Left hindlimb (tissue), 1 donor: Measurements from ENCODE around the gene FAM3C.
"Not testable (repeated sequence)": the region's sequence is repeated elsewhere in the genome, so short reads cannot be mapped to it uniquely, and the experiment has no call there.

ENCODE experiments used
- DNase-seq: peaks from one replicate; pipeline ENCODE4 v3.0.0-alpha.2; 2018

Gene FAM3C

GRCh38 chr7:121329191-121330052 is 66.7 kb downstream of the FAM3C start:
- peak; percentile 39 for DNase-seq

DNA sequence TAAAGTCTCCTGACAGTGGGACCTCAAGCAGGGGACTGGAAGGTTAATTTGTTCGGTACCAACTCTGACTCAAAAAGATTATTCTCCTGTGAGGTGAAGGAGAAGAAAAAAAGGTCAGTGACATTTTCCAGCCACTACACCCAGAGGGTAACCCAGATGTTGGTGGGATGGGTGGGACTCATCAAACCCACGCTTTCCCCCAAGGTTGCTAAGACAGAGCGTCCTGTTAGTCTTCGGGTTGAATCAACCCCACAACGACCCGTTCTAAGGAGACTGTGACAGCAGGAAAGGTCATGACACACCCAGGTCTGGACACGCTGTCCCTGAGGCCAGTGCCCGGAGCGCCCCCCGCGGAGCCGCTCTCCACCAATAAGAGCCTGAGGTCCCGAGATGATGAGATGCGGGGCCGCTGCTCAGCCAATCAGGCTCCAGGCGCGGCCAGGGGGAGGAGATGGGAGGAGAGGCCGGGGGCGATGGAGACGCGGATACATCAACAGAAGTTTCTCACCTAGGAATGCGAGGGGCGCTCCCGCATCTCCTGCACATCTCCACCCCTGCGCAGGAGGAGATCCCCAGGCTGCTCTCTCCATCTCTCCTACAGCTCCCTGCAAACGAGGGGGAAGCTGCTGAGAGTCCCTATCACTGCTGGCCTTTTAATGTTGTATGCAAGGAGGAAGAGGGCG is 67.5 kb downstream of the FAM3C start, which contains the start of gene WNT16:
Gene WNT16, plus strand, starts transcription at position 493 of the 683 bp plus-strand sequence. CDS start 293 bp downstream, outside the sequence.
- peak; percentile 42 for DNase-seq

GRCh38 chr7:121327671-121328070 is 68.4 kb downstream of the FAM3C start:
- no peak for DNase-seq

DNA sequence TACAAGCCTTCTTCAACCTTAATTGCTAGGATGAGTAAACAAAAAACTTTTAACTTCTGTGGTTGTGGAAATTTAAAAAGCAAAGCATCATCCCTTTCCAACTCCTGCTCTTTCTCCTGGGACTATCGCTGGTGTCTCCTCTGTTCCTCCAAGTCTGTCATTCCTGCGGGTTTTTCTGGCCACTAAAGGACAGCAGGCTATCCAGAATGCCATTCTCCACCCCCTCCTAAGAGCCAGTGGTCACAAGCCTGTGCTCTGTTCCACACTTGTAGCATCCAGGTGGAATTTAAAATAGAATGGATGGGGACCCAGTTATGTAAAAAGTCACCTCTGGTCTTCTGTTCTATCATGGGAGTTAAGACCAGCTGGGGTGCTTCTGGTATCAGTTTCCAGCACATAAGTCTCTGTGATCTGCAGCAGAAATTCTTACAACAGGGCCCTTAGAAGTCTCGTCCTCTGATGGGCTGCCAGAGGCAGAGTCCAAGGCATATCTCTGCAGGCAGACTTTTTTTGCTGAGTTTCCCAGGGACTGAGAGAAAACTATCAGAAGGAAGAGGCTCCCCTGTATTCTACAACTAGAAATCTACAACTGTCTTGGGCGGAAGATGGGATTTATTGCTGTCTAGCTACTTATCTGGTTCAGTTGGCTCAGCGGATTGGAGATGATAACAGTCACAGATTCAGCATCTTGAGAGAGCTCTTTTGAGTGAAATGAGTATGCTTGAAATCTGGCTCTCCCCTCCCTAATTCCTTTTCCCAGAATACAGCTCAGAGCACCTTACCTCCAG is 72.4 kb downstream of the FAM3C start:
- DNase-seq = no peak

GRCh38 chr7:121322460-121322859 is 73.6 kb downstream of the FAM3C start:
- no peak for DNase-seq

- DNase-seq = not testable (repeated sequence)
Observed at GRCh38 chr7:121315170-121315569, 80.9 kb downstream of the FAM3C start.

DNA sequence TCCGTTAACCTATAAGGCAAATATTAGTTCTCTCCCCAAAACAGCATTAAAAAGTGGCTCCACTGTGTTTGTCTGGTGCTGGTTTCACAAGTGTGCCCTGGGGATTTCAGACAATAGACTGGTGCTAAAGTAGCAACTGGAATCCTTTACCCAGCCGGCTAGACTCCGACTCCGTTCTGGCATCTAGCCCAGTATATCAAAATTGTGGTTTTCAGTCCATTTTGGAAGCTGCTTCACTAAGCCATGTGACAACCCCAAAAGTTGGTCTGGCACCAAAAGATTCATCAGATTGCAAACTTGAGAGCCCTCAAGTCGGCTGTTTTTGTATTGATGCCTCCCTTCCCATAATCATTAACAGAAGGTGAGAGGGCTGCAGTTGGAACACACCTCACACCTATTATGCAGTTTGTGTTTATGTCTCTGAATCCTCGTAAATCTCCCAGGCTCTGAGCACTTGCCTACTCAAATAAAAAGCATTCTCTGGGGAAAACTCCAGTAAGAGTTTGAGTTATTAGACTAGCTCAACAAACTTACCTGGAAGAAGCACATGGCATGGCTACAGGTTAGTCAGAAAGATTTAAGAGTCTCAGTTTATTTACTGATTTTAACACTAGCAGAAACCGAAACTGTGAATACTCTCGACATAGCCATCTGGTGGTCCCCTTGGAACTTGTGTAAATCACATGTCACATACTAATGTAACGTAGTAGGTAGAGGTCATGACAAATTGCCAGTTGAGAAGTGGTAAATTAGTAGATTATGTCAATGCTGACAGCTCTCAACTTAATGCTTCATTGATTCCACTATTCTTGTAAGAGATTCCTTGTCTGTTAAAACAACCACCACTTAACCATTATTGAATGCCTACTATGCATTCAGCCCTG is 82.1 kb downstream of the FAM3C start:
- no peak for DNase-seq

- no peak for DNase-seq
Observed at GRCh38 chr7:121313220-121313792, 82.8 kb downstream of the FAM3C start.

DNA sequence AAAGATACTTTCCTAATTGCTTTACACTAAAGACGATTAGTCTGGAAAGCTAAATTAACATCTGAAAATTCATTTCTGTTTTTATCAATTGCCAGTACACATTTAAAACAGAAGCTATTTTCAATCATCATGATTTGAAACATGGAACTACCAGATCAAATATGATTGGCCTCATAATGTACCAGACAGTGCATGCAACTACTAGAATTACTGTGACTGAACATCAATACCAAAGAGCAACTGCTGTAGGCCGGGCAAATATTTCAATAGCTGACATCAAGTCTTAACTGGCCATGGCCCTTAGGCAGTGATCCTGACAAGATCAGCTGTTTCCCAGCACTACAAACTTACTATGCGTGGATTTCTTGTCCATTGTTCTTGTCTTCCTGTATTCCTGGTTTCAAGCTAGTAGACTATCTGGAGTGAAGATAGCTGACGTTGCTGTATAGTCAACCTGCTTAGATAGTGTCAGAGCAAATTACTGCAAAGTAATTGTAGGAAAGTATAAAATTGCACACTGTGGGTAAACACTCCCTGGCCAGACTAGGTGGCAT is 89.0 kb downstream of the FAM3C start:
- no peak for DNase-seq

DNA sequence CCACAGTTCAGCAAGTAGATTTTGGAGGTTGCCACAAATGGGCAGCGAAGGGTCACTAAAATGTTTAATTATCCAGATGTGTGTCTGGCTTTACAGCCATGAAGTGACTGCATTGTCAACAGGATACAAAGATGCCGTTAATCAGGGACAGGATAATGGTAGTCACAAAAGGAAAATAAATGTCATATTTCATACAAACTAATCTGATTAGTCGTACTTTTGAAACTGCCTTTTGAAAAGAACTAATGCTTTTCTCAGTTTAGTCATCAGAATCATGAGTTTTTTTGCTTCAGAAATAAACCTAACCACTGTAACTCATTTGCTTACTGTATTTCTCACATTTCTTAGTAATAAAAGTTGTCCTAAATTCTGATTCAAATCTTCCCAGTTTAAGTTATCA is 89.5 kb downstream of the FAM3C start:
- DNase-seq = no peak

DNA sequence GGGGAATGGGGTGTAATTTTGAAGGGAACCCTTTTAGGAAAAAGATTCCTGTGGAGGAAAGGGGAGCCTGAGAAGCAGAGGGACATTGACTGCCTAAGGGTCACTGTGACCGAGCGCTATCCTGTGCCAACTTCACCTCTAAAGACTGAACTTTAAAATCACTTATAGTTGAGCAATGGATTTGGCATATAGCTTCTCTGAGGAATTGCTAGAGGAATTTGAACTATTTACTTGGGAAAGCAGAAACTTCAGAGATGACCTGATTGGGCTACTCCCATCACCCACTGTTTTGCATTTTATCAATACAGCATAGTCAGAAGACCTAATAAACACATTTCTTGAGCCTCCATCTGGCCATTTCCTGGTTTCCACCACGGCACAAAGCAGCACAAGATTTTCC is 91.0 kb downstream of the FAM3C start:
- DNase-seq = no peak

GRCh38 chr7:121304102-121304658 is 91.9 kb downstream of the FAM3C start:
- DNase-seq = no peak

DNA sequence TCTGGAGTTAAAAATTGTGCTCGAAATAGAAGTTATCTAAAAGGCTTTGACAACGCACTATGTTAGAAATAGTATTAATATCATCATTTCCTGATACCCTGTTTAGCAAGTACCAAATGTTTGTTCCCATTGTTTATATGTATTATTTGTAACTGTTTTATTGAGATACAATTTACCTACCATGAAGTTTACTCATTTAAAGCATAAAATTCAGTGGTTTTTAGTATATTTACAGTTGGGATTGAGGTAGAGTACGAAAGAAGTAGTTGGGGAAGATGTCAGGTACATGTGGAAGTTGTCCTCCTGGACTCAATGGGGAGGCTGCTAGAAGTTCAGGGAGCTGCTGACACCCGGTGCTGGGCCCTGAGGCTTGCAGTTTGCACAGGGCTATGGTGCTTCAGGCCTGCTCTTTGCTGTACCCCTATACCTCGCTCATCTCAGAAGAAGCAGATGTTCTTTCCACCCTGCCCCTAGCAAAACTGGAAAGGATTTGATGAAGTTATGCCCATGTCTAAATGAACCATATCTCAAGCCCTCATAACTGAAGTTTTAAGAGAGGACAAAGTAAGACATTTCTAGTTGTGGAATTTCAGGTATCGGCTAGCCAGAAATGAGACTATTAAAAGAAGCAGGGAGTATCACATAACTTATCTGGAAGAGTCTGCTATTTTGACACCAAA is 92.5 kb downstream of the FAM3C start:
- no peak for DNase-seq

- DNase-seq = no peak
Observed at GRCh38 chr7:121302214-121302745, 93.8 kb downstream of the FAM3C start.

DNA sequence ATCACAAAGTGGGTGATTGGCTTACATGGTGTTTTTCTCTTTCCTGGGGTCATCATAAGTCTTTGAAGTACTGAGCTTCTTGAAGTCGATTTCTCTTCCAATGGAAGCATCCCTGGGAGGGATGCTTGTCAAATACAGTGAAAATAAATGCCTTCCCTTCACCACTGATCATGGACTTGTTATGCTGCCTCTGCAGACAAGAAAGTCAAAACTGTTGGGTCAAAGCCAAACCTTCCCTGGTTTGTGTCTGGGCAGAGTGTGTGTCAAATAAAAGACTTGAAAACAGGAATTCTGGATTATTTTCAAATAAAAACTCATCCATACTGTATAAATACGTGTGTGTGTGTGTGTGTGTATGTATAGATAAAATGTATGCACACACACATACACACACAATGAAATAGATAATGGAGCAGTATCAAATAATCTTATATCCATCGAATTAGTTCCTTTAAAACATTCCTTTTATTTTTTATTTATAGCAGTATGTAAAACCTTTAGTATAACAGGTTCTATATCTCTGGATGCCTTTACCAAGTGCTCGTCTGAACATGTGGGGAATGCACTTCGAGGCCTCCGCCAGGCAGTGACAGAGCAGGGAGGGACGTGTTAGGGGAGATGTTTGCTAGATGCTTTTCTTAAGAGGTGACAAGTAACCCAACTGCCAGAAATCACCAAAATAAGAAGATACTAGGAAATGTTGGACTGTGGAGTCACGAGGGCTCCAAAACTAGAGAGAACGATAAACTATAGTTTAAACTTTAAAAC is 94.5 kb downstream of the FAM3C start:
- DNase-seq = no peak

- DNase-seq = no peak
Observed at GRCh38 chr7:121300685-121301420, 95.3 kb downstream of the FAM3C start.
